Stimulated activated CD4-positive, alpha-beta T cell treated with anti-CD3 and anti-CD28 coated beads, Interleukin-12 subunit alpha, Interleukin-12 subunit beta, amount 100 ng/mL, for 48 hours (primary cell): ENCODE data around the gene MUC22.
A peak's percentile ranks its signal among the peaks of the same experiment; 100 is the strongest.
"Not testable (repeated sequence)": the region's sequence is repeated elsewhere in the genome, so short reads cannot be mapped to it uniquely, and the experiment has no call there.

Source experiments
- DNase-seq, 3 donors: peaks; one replicate each; pipeline ENCODE4 v3.0.0-alpha.2; 2020; ENCODE audit warnings: low read depth in 2 of 3, low spot score in 1 of 3

Gene MUC22

GRCh38 chr6:31037169-31037568 lies 26.9 kb downstream of the MUC22 start:
- DNase-seq = no peak

- DNase-seq = no peak
Observed at GRCh38 chr6:31037682-31038081, 27.4 kb downstream of the MUC22 start.

- DNase-seq = no peak
Observed at GRCh38 chr6:31038559-31038958, 28.3 kb downstream of the MUC22 start.

- DNase-seq = no peak
Observed at GRCh38 chr6:31040801-31041200, 30.5 kb downstream of the MUC22 start.

DNA sequence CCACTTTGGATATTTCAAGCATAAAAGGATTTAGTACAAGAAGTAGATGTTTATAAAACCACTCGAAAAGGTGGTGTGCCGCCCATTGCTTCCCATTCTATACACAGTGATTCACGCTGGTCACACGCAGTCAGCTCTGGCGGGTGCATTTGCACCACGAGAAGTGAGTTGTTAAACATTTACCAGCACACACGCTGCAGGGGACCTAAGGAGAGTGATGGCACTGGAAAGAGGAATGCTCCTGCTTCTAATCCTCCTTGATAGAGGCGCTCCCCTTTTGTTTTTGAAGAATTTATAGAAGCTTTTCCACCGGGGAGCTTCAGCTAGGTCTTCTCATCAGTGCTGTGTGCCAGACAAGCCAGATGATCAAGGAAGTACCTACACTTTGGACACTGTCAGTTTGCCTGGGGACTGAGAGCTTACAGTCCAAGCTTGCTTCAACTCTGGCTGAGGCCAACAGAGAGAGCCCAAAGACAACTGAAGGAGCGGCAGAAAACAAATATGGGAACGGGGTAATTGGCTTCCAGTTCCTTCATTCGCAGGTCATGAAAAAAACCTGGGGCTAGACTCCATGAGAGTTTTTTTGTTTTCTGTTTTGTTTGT lies 31.2 kb downstream of the MUC22 start:
- no peak for DNase-seq

- DNase-seq = peak in 2 of 3 donors; percentile 12 to 14
Observed at GRCh38 chr6:31042806-31043205, 32.5 kb downstream of the MUC22 start.

DNA sequence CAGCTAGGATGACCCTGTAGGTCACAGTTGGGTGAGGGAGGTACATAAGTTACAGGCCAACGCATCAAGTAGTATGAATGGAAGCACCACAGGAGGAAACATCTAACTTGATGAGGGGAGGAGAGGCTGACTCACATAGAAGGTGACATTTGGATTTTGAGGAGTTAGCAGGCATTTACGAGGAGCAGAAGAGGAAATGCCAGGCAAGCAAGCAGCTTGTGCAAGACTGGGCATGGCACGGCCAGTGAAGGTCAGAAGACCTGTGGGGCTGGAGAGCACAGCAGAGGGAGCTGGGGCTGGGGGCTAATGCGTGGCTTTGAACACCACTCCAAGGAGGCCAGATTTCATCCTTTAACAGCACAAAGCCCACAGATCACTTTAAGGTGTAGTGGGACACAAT lies 37.8 kb downstream of the MUC22 start:
- DNase-seq = no peak

- DNase-seq = no peak
Observed at GRCh38 chr6:31049518-31049917, 39.2 kb downstream of the MUC22 start.

DNA sequence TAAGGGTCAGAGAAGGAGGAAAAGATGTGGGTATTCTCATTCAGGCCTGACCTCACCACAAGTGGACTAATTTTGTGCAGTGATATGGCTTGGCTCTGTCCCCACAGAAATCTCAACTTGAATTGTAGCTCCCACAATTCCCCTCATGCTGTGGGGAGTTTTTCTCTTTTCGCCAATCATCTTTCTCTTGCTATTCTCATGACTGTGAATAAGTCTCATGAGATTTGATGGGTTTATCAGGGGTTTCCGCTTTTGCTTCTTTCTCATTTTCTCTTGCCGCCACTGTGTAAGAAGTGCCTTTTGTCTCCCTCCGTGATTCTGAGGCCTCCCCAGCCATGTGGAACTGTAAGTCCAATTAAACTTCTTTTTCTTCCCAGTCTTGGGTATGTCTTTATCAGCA lies 42.9 kb downstream of the MUC22 start:
- not testable (repeated sequence) for DNase-seq

DNA sequence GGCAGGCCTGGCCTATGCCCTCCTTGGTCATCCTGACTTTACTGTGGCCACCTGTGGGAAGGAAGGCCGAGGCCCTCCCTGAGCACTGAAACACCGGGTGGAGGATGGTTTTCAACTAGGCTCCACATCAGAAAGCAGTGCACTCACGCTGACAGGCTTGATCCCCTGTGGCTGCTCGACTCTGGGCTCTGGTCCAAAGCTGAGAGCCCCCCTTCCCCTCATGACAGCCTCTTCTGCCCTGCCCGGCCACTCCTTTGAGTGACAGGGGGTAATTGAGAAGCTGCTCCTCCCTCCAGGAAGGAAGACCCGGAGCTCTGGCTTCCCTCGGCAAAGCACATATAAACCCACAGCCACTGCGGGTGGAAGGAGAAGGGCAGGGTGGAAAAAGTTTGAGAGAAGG lies 43.6 kb downstream of the MUC22 start:
- DNase-seq = no peak

DNA sequence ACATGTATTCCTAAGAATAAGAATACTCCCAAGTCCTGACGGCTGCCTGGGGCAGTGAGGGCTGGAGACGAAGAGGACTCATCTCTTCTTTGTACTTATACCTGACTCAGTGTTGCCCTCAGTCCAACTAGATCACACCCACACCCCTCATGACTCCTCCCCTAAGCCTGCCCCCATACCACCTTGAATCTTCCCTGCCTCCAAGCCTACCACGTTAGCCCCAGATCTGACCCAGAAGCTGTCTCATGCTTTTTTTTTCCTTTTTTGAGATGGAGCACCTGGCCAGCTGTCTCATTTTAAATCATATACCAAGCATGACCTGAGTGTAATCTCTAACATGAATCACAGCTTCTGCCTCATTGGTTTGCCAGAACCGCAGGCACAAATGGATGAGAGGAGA lies 45.2 kb downstream of the MUC22 start:
- no peak for DNase-seq

GRCh38 chr6:31057426-31058003 lies 47.2 kb downstream of the MUC22 start:
- DNase-seq = no peak

DNA sequence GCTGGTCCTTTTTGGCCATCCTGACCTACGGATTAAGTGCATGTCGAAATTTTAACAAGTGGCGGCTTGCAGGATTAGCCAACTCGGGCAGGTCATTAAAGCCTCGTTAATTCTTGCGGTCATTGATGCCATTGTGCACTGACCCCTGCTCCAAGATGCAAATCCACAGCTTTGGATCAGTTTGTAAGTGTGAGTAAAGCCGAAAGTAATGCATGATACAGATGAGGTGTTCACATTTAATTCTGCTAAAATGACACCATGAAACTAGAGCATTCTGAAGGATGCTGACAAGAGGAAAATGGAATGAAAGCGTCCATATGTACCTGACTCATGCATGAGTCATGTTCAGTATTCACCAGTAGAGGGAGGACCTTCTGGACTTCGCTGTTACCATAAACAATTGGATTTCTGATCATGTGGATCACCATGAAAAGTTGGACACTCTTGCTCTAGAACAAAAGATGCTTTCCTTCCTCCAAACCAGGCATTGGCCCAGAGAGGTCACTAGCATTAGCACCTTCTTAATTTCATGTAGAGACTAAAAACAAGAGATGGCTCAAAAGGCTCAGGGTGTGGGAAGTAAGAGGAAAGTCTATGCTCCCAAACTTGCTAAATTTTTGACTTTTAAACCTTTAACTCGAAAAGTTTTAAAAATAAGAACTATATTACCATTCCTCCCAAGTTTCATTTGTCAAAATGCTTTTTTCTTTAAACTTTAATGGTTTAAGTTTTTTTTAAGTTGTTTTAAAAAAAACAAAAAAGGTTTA lies 48.0 kb downstream of the MUC22 start:
- DNase-seq = no peak

DNA sequence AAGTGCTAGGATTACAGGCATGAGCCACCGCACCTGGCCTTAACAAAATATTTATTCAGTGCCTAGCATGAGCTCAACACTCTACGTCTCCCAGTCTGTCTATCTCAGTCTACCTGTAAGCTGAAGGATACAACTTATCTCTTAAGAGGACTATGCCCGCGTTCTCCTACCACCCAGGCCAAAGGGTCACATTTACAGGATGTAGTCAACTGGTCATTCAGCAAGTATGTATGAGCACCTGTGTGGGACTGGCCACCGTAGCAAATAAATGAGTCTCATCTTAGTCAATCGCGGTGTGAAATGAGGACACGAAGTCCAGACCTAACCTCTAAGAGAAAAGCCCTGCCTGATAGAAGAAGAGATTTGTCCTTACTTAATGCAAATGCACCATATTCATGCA lies 49.9 kb downstream of the MUC22 start:
- DNase-seq = no peak

DNA sequence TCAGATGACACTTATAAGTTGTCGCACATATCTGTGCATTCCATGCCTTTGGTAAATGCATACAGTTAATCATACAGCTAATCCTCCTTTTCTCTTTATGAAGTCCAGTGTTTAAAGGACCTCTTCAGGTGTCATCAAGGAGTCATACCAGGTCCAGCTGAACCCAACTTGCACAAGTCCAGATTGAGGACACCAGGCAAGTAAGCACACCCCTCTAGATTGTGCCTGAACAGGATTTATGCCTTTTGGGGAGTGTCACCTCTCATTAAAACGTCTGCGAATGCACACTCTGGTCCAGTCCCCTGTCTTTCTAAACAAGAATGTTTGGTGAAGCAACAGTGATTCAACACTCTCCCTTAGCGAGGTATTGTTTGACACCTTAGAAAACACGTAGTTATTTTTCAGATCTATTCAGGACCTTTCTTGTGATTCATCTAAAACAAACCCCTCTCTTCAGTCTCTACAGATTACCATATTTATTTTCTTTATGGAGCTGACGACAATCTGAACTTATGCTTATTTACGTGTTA lies 53.7 kb downstream of the MUC22 start:
- DNase-seq = no peak

GRCh38 chr6:31065556-31065955 lies 55.3 kb downstream of the MUC22 start:
- DNase-seq = no peak

DNA sequence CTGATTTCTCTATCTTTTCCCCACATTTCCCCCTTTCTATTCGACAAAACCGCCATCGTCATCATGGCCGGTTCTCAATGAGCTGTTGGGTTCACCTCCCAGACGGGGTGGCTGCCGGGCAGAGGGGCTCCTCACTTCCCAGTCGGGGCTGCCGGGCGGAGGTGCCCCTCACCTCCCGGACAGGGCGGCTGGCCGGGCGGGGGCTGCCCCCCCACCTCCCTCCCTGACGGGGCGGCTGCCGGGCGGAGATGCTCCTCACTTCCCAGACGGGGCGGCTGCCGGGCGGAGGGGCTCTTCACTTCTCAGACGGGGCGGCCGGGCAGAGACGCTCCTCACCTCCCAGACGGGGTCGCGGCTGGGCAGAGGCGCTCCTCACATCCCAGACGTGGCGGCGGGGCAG lies 56.8 kb downstream of the MUC22 start:
- not testable (repeated sequence) for DNase-seq

DNA sequence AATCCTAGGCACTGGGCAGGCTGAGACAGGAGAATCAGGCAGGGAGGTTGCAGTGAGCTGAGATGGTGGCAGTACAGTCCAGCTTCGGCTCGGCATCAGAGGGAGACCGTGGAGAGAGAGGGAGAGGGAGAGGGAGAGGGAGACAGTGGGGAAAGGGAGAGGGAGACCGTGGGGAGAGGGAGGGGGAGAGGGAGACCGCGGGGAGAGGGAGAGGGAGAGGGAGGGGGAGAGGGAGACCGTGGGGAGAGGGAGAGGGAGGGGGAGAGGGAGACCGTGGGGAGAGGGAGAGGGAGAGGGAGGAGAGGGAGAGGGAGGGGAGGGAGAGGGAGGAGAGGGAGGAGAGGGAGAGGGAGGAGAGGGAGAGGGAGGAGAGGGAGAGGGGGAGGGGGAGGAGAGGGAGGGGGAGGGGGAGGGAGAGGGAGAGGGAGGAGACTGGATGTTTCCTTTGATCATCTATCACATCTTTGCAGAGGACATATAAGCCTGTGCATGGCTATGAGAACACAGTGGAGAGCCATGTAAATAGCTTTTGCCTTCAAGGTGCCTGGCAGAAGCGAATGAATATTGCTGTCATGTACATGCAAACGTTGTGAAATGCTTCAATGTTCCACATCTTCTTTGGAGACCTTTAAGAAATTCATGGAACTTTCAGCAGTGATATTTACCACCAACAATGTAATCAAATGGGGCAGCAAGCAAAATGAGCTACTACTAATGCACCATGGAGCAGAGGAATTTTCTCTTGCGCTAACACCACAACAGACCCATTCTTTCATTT lies 57.8 kb downstream of the MUC22 start:
- DNase-seq = not testable (repeated sequence)

DNA sequence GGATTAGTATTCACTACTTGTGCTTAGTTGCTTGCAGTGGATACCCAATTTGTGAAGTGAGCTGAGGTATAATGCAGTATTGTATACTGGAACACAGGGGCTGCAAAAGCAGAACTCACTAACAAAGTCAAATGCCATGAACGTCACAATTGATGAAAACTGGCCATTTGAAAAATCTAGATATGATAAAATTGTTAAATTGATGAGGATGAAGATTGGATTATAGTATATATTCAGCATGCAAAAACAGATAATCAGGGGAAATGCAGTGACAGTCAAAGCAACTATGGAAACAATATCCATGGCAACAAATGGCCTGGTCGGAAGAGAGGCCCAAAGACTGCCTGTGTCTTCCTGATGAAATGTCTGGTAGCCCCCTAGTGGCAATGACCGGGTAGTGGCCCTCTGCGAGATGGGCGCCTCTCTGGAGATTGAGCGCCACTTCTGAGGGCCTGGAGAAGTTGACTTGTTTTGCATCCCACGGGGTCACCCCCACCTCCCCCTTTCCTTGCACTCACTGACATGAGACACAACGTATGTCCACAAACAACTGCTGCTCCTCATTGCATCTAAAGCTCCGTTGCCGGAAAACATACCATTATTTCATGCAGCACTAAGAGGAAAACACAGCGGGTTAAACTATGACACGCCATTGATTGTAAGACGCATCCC lies 58.5 kb downstream of the MUC22 start:
- DNase-seq = peak; percentile 62 to 68 (median 68)

- no peak for DNase-seq
Observed at GRCh38 chr6:31070711-31071197, 60.5 kb downstream of the MUC22 start.

GRCh38 chr6:31074401-31074800 lies 64.1 kb downstream of the MUC22 start:
- no peak for DNase-seq
